Measurements from ENCODE around the gene ITPR2. TPM values are rescaled to one million over a fixed set of nuclear protein-coding genes. Genes with fewer than 3 reads are reported as not detected.

The ITPR2 gene
- total RNA-seq, 2 donors from 2014 or later, result 14.8 to 74.4 TPM

DNA sequence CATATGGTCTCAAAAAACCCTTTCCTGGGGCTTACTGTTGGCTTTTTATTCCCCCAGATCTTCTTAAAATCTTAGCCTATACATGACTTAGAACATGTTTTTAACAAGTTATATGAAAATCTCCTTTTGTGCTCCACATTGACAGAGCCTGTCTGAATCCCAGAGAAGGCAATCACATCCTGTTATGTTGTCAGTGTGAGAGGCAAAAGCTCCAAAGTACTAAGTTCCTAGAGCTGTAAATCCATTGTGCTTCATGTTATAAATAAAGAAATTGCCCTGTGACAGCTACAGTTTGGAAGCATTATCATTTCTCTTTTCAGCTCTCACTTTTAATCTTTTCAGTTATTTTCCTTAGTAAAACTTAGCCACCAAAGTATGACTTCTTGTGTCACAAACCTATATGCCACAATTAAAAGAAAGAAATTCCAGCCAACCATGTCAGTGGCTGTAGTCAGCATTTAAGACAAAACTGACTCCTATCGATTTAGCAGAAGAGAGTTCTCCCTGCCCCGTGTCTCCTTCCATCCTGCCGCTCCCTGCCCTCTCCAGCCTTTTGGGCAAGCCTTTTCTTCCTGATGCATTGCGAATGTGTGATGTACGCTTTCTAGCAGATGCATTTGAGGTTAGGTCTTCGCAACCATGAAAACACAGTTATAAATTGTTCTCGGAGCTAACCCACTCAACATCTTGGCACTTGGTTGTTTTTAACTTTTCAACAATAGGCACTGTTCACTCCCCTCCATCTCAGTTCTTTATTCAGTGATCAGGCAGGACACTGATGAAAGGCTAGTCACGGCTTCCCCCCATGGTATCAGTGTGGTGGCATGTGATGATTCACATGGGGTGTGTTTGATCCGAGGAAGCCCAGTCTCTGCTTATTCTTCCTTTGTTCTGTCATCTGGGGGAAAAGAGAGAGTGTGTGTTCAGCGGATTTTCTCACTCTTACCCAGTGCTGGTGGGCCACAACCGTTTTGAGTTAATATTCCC lies 494.1 kb downstream of the ITPR2 start:
- Histone ChIP-seq H3K4me1 (ENCODE audit: control insufficient read depth, insufficient read depth, low read length) (no peaks in the 10 kb centered on the region), H3K9ac (ENCODE audit: extremely low read depth, low read length, poor library complexity, severe bottlenecking) (no peak overlapping the region), H3K4me3 (ENCODE audit: low read length) (no peak overlapping the region), H3K27ac (ENCODE audit: low read depth, low read length) (peak overlapping the region; percentile 12), H3K36me3 (ENCODE audit: control insufficient read depth, insufficient read depth, low read length) (no peaks in the 10 kb centered on the region), H3K27me3 (ENCODE audit: control insufficient read depth, insufficient read depth, low read length, poor library complexity, severe bottlenecking) (no peaks in the 10 kb centered on the region), H3K9me3 (ENCODE audit: control insufficient read depth, low read length) (no peaks in the 10 kb centered on the region)
- Mint-ChIP-seq H3K4me1 (peaks cover 10% of the 10 kb centered on the region), H3K27me3 (ENCODE audit: insufficient read depth) (no peaks in the 10 kb centered on the region), H3K9me3 (no peaks in the 10 kb centered on the region), H3K4me3 (no peak overlapping the region), H3K36me3 (ENCODE audit: low read depth) (no peaks in the 10 kb centered on the region), H3K27ac (no peak overlapping the region)
- TF ChIP-seq, protein P1, sequence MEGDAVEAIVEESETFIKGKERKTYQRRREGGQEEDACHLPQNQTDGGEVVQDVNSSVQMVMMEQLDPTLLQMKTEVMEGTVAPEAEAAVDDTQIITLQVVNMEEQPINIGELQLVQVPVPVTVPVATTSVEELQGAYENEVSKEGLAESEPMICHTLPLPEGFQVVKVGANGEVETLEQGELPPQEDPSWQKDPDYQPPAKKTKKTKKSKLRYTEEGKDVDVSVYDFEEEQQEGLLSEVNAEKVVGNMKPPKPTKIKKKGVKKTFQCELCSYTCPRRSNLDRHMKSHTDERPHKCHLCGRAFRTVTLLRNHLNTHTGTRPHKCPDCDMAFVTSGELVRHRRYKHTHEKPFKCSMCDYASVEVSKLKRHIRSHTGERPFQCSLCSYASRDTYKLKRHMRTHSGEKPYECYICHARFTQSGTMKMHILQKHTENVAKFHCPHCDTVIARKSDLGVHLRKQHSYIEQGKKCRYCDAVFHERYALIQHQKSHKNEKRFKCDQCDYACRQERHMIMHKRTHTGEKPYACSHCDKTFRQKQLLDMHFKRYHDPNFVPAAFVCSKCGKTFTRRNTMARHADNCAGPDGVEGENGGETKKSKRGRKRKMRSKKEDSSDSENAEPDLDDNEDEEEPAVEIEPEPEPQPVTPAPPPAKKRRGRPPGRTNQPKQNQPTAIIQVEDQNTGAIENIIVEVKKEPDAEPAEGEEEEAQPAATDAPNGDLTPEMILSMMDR (conservative IDR thresholded peaks at IDR 0.05), result no peak
- WGBS, 2 experiments (ENCODE audit: insufficient coverage in 1 of 2, insufficient read length in 1 of 2), result 85 to 89% methylated on average over 8 to 9 of the region's 11 CpGs
- DNase-seq, result no peak

- Histone ChIP-seq H3K9me3 (ENCODE audit: control insufficient read depth, low read length) (no peaks in the 10 kb centered on the region), H3K27me3 (ENCODE audit: control insufficient read depth, insufficient read depth, low read length, poor library complexity, severe bottlenecking) (no peaks in the 10 kb centered on the region), H3K4me3 (ENCODE audit: low read length) (no peak overlapping the region), H3K9ac (ENCODE audit: extremely low read depth, low read length, poor library complexity, severe bottlenecking) (no peak overlapping the region), H3K4me1 (ENCODE audit: control insufficient read depth, insufficient read depth, low read length) (no peaks in the 10 kb centered on the region), H3K36me3 (ENCODE audit: control insufficient read depth, insufficient read depth, low read length) (no peaks in the 10 kb centered on the region), H3K27ac (ENCODE audit: low read depth, low read length) (no peak overlapping the region)
- TF ChIP-seq, protein P1 (conservative IDR thresholded peaks at IDR 0.05), result no peak
- Mint-ChIP-seq H3K4me3 (no peak overlapping the region), H3K27ac (no peak overlapping the region), H3K4me1 (no peaks in the 10 kb centered on the region), H3K9me3 (no peaks in the 10 kb centered on the region), H3K27me3 (ENCODE audit: insufficient read depth) (no peaks in the 10 kb centered on the region), H3K36me3 (ENCODE audit: low read depth) (no peaks in the 10 kb centered on the region)
- WGBS, 2 experiments (ENCODE audit: insufficient coverage in 1 of 2, insufficient read length in 1 of 2), result 90 to 95% methylated on average over 2 to 6 of the region's 6 CpGs
- no peak for DNase-seq
Measured at GRCh38 chr12:26335651-26336050, 497.3 kb downstream of the ITPR2 start.

DNA sequence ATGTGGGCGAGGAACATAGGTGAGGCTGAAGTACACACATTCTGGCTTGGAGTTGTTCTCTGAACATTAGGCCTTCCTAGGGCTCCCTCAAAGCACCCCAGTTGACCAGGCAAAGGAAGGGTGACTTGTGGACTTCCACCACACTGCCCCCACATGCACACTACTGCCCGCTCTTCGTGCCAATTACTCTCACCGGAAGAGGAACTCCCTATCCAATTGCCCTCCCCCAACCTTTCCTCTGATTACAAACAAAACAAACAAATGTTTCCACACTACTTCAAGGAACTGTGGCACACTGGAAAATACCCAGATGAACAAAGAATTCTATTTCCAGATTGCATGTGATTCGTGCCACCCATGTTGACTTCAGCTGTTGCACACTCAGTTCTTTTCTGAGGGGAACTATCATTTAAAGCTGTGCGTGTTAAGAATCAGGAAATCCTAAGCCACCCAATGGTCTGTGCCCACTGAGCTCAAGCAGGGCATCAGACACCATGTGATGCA lies 498.3 kb downstream of the ITPR2 start:
- H3K9ac ChIP-seq (ENCODE audit: extremely low read depth, low read length, poor library complexity, severe bottlenecking), result no peak overlapping the region
- TF ChIP-seq, protein P1 (conservative IDR thresholded peaks at IDR 0.05), result no peak
- WGBS, 2 experiments (ENCODE audit: insufficient coverage in 1 of 2, insufficient read length in 1 of 2), result 83 to 97% methylated on average over 4 to 6 of the region's 6 CpGs
- H3K9me3 ChIP-seq (ENCODE audit: control insufficient read depth, low read length), result no peaks in the 10 kb centered on the region
- H3K27me3 ChIP-seq (ENCODE audit: control insufficient read depth, insufficient read depth, low read length, poor library complexity, severe bottlenecking), result no peaks in the 10 kb centered on the region
- no peaks in the 10 kb centered on the region for H3K36me3 Mint-ChIP-seq (ENCODE audit: low read depth)
- H3K27ac ChIP-seq (ENCODE audit: low read depth, low read length), result no peak overlapping the region
- no peak overlapping the region for H3K4me3 ChIP-seq (ENCODE audit: low read length)
- no peak overlapping the region for H3K27ac Mint-ChIP-seq
- no peaks in the 10 kb centered on the region for H3K27me3 Mint-ChIP-seq (ENCODE audit: insufficient read depth)
- no peaks in the 10 kb centered on the region for H3K36me3 ChIP-seq (ENCODE audit: control insufficient read depth, insufficient read depth, low read length)
- DNase-seq, result no peak
- H3K4me3 Mint-ChIP-seq, result no peak overlapping the region
- no peaks in the 10 kb centered on the region for H3K4me1 ChIP-seq (ENCODE audit: control insufficient read depth, insufficient read depth, low read length)
- H3K4me1 Mint-ChIP-seq, result no peaks in the 10 kb centered on the region
- no peaks in the 10 kb centered on the region for H3K9me3 Mint-ChIP-seq

Measured in endodermal cell (in vitro differentiated cells).